HFF-Myc (cell line): ENCODE measurements around the gene ZFP3.
"Not testable (repeated sequence)": the region's sequence is repeated elsewhere in the genome, so short reads cannot be mapped to it uniquely, and the experiment has no call there.

Experiments
- DNase-seq: peaks from one replicate; pipeline ENCODE4 v3.0.0-alpha.2; 2011; ENCODE audit warnings: low read depth; ENCODE audit errors: extremely low read depth
- H3K4me3 ChIP-seq: replicated peaks from 2 replicates; pipeline ENCODE4 v1.5.1; 2011; ENCODE audit warnings: low read depth, mild to moderate bottlenecking, control low read depth, low read length
- TF ChIP-seq, protein P1 (sequence below): IDR thresholded peaks from 2 replicates; pipeline ENCODE4 v1.5.1; 2012; ENCODE audit warnings: mild to moderate bottlenecking, low read depth, low read length, control low read depth; ENCODE audit errors: missing control alignments

The ZFP3 gene

DNA sequence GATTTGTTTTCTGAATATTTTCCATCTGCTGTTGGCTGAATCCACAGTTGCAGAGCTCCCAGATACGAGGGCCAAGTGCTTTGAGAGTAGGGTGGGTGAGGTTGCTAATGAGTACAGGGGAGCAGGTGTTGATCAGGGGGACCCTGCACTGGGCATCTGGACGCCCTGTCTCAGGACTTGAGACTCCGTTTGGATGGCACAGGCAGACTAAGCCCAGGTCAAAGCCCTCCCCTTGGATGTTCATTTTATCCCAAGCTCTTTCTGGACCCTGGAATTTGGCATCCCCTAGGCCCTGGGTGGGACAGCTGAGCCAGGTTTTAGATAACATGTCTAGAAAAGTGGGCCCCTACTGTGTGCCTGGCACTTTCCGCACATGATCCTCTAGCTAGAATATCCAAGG lies 49.6 kb downstream of the ZFP3 start:
- TF ChIP-seq, protein P1, sequence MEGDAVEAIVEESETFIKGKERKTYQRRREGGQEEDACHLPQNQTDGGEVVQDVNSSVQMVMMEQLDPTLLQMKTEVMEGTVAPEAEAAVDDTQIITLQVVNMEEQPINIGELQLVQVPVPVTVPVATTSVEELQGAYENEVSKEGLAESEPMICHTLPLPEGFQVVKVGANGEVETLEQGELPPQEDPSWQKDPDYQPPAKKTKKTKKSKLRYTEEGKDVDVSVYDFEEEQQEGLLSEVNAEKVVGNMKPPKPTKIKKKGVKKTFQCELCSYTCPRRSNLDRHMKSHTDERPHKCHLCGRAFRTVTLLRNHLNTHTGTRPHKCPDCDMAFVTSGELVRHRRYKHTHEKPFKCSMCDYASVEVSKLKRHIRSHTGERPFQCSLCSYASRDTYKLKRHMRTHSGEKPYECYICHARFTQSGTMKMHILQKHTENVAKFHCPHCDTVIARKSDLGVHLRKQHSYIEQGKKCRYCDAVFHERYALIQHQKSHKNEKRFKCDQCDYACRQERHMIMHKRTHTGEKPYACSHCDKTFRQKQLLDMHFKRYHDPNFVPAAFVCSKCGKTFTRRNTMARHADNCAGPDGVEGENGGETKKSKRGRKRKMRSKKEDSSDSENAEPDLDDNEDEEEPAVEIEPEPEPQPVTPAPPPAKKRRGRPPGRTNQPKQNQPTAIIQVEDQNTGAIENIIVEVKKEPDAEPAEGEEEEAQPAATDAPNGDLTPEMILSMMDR: no peak
- H3K4me3 ChIP-seq: no peak overlapping the region
- no peak for DNase-seq

DNA sequence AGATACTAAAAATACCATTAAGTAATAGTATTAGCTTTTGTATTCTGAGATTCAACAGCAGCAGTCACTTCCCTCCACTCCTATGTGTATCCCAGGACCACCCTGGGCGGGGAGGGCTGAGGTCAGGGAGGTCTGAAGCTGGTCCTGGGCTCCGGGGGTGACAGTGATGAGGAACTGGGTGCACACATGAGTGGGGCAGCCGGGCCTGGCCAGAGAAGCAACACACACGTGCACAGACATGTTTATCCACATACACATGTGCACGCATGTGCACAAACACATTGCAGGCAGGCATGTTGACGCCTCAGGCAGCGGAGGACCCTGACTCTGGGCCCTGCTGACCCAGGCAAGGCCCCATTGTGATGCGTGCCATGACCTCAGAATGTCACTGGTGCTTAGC lies 50.1 kb downstream of the ZFP3 start:
- DNase-seq, H3K4me3 ChIP-seq: not testable (repeated sequence)

DNA sequence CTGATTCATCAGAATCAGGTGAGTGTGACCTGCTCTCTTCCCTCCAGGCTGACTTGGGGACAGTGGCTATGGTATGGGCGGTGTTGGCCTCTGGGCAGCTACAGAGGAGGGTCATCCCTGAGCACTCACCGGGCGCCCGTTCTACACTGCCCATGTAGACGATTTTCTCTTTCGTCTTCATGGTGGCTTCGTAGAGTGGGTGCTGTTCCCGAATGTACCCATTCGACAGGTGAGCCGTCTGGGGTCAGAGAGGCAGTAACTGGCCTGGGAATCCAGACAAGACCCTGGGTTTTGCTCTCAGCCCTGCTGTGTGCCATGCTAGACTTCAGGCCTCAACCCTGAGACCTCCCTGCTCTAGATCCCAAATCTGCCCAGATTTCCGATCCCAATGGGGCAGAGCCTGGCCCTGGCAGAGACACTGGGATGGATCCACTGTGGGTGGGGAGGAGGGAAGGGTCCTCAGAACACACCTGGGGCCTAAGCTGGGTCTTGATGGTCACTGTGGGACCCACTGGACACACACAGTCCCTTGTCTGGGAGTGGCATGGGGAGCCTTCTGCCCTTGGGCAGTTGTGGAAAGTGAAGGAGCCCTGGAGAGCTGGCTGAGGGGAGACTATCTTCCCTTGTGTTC lies 50.8 kb downstream of the ZFP3 start:
- TF ChIP-seq, protein P1: no peak
- DNase-seq: no peak
- H3K4me3 ChIP-seq: no peak overlapping the region

DNA sequence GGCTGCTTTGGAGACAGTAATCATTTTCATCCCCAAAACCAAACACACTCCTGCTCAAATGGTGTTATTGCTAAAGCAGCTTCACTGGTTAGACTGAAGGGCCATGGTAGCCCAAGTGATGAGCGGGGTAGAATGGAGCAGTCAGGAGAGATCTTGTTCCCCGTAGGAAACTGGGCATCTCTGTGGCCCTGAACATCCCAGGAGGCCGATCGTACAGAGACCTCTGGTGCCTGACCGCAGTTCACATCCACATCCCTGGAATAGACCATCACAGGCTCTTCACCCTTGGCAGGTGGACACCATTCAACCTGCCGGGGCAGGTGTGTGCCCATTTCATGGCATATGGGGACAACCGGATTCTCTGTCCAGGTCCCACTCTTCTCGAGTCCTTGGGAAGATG lies 51.5 kb downstream of the ZFP3 start:
- not testable (repeated sequence) for DNase-seq, H3K4me3 ChIP-seq

DNA sequence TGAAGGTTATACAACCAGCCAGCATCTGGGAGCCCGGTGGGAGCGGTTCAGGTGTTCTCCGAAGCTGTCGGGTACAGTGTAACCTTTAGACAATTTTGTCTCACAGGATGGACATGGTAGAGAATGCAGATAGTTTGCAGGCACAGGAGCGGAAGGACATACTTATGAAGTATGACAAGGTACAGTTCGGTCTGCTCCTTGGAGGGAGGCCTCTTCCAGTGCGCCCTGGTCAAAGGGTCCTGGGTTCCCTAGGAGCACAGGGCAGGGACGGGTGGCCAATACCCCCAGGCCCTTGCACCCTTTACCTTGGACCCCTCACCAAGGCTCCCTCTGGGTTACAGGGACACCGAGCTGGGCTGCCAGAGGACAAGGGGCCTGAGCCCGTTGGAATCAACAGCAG lies 52.0 kb downstream of the ZFP3 start:
- not testable (repeated sequence) for DNase-seq, H3K4me3 ChIP-seq

DNA sequence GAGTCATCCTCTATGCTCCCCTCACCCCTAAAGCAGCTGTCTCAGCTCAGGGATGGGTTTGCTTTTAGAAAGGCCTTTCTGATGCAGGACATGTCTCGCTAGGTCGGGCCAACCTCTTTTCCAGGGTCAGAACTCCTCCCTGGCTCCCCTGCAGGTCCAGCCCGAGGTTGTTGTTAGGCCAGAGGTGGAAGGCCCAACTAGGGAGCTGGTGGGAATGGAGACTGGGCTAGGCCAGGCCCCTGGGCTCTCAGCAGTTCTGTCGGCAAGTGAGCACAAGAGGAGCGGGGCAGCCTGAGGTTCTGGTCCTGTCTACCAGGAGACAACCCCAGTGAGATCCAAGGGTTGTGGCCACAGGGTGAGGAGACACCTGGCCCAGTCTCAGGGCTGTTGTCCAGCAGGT lies 52.4 kb downstream of the ZFP3 start:
- not testable (repeated sequence) for H3K4me3 ChIP-seq, DNase-seq

DNA sequence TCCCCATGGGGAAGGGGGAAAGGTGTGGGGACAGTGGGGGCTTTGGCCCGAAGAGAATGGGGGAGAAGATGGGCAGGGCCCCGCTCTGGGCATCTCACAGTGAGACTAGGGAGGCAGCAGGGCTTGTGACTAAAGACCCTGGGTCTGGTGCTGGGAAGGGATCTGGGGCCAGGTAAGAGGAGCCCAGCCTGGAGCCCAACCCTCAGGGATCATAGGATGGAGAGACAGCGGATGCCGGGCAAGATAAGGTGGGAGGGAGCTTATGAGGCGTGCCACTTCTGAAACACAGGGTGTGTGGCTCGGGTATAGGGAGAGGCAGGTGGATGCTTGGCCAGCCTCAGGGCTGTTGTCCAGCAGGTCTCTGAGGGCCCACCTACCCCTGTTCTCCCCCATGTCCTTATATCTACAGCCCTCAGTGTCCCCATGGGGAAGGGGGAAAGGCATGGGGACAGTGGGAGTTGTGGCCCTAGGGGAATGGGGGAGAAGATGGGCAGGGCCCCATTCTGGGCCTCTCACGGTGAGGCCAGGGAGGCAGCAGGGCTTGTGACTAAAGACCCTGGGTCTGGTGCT lies 53.0 kb downstream of the ZFP3 start:
- DNase-seq: no peak
- TF ChIP-seq, protein P1: no peak
- no peak overlapping the region for H3K4me3 ChIP-seq

DNA sequence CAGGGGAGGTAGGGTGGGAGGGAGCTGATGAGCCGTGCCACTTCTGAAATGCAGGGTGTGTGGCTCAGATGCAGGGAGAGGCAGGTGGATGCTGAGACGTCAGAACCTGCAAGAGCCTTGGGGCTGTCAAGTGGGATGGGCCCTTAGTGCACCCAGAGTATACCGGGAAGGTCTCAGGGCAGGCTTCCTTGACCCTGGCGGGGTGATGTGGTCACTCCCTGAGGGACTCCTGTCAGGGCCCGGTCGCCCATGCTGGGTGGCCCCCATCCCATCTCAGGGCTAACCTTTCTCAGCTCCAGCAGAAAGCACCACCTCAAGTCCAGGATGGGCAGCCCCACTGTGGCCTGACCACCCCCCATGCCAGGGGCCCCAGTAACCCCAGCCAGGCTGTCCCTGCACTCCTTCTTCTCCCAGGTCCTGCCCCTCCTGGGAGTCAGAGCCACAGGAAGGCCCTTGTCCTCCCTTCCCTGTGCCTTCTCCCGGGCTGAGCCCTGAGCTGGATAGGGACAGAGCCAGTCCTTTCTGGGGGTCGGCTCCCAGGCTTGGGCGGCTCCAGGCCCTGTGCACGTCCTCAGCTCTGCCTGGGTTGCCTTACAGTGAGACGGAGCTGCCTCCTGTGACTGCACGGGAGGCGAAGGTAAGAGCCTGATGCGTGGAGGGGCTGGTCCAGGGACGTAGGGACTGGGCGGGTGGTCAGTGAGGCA lies 53.7 kb downstream of the ZFP3 start:
- not testable (repeated sequence) for H3K4me3 ChIP-seq, DNase-seq

DNA sequence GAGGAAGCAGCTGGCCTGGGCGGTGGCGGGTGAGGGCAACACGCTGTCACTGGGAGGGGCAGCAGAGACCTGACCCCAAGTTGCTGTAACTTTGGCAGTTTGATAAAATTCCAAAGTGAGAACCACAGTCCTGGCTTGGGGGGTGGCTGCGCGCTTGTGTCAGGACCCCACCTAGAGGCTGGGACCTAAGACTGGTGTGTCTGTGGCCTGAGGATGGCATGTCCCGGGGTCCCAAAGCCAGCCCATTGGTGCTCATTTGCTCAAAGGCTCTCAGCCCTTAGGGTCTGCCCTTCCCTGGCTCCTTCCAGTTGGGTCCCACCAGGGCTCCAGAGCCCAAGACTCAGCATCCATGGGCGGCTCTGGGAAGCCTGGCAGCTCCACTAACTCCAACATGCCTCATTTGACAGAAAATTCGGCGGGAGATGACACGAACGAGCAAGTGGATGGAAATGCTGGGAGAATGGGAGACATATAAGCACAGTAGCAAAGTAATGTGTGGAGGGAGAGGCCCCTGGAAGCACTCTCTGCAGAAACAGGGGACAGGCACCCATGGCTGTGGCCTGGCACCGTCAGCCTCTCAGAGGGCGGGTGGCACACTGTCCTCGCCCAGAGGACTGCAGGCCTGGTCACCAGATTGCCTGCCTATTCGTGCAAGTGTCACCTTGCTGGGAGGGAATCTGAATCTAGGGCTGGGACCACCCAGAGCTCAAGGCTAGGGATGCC lies 54.4 kb downstream of the ZFP3 start:
- not testable (repeated sequence) for H3K4me3 ChIP-seq, DNase-seq

DNA sequence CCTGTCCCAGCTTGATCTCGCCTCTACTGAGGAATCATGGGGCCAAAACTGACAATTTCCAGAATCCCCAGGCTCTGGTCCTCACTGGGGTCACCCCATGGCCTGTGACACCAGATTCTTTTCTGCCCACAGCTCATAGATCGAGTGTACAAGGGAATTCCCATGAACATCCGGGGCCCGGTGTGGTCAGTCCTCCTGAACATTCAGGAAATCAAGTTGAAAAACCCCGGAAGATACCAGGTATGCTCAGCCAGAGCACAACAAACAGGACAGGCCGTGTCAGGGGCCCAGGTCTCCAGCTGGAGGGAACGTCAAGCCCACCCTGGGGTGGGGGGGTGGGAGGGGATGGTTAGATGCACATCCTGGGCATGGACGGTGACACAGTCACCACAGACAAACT lies 55.0 kb downstream of the ZFP3 start:
- no peak overlapping the region for H3K4me3 ChIP-seq
- DNase-seq: no peak
- TF ChIP-seq, protein P1: no peak

DNA sequence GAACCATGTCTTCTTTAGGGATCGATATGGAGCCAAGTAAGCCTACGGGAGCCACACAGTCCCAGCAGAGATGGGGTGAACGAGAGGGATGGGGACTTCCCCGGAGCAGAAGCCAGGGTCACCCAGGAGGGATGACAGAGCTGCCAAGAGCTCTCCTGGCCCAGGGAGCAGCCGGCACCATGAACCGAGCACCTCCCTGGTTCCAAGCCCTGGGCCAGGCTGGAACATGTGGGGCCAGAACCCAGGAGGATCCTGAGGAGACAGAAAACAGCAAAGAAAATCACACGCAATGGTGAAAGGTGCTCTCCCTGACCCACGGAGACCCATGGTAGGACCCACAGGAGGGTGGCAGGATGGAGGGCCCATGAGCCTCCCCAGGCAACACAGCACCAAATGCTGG lies 55.7 kb downstream of the ZFP3 start:
- DNase-seq, H3K4me3 ChIP-seq: not testable (repeated sequence)

DNA sequence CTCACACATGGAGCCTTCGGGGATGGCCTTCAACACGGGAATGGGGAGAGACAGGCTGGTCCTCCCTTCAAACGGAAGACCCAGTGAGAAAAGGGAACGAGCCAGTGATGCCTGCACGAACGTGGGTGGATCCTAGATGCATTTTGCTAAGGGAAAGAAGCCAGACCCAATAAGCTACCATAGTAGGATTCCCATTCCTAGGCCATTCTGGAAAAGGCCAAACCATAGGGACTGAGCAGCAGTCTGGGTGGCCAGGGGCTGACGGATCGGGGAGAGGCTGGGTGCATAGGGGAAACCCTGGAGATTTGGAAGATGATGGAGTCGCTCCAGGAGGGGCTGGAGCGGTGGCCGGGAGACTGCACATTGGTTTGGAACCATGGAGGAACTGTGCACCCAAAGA lies 56.3 kb downstream of the ZFP3 start:
- H3K4me3 ChIP-seq, DNase-seq: not testable (repeated sequence)

DNA sequence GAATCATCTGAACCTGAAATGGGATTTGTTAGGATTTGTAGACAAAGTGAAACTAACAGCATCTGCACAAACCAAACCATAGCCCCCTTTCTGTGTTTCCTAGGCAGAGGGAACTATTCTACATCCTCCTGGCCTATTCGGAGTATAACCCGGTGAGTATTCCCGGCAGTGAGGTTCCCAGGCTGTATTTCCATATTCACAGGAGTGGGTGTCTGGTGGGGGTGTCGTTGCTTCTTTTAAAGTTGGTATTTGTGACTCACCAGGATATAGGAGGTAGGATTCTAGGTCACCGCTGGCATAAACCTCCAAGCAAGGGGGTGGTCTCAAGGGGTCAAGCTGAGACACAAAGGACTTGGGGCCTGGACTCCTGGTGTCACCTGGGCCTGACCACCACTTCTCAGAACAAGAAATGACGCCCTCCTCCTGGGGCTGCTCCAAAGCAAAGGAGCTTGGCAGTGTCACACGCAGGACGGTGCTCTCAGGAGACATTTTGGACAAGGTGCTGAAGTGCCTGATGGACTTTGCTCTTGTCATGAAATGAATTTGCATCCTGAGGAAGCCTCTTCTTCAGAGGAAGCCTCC lies 57.0 kb downstream of the ZFP3 start:
- not testable (repeated sequence) for H3K4me3 ChIP-seq, DNase-seq
